Epithelial cell of proximal tubule (primary cell): ENCODE results near the gene KATNIP. TPM values are rescaled to one million over a fixed set of nuclear protein-coding genes. Genes with fewer than 3 reads are reported as not detected.

Experiments used
- DNase-seq: peaks from one replicate; pipeline ENCODE4 v3.0.0-alpha.2; 2011; ENCODE audit warnings: low read depth
- H3K4me3 ChIP-seq: 2 replicates; pipeline ENCODE4 v1.5.1; 2011; ENCODE audit warnings: low read depth, mild to moderate bottlenecking, low read length
- CTCF ChIP-seq: conservative IDR thresholded peaks from 2 replicates; pipeline ENCODE4 v1.5.1; 2012; ENCODE audit warnings: low read depth, mild to moderate bottlenecking, low read length
- total RNA-seq: library from RNA; depleted of rRNA; stranded (reverse); fragments of >200 nt; gene quantifications from 2 replicates; pipeline ENCODE4 v1.2.3, GENCODE V29; 2015

KATNIP gene
- total RNA-seq, 1 donor from 2014 or later = 32.8 TPM

GRCh38 chr16:27547134-27547533 is 2.8 kb upstream of the KATNIP start:
- no peak overlapping the region for H3K4me3 ChIP-seq
- DNase-seq = no peak
- TF ChIP-seq CTCF = no peak

- DNase-seq = no peak
- no peak for TF ChIP-seq CTCF
- H3K4me3 ChIP-seq = no peak overlapping the region
Observed at GRCh38 chr16:27547851-27548250, 2.1 kb upstream of the KATNIP start.

GRCh38 chr16:27549464-27549745 is 539 bp upstream of the KATNIP start:
- TF ChIP-seq CTCF = no peak
- no peak for DNase-seq

GRCh38 chr16:27550582-27550920 is 607 bp downstream of the KATNIP start:
- no peak for TF ChIP-seq CTCF
- peak overlapping the region; percentile 98 for H3K4me3 ChIP-seq
- no peak for DNase-seq

More at GRCh38 chr16:27549464-27549745, 539 bp upstream of the KATNIP start:
- H3K4me3 ChIP-seq = peak overlapping the region; percentile 98

- no peak for TF ChIP-seq CTCF
- no peak for DNase-seq
- peak overlapping the region; percentile 98 for H3K4me3 ChIP-seq
Observed at GRCh38 chr16:27551036-27551435, 1.1 kb downstream of the KATNIP start.

GRCh38 chr16:27556471-27556870 is 6.5 kb downstream of the KATNIP start:
- no peak overlapping the region for H3K4me3 ChIP-seq
- no peak for DNase-seq
- TF ChIP-seq CTCF = no peak

GRCh38 chr16:27558434-27558833 is 8.5 kb downstream of the KATNIP start:
- no peak overlapping the region for H3K4me3 ChIP-seq
- TF ChIP-seq CTCF = no peak
- no peak for DNase-seq
